Mesendoderm (in vitro differentiated cells): ENCODE results near the gene RGL3. TPM values are rescaled to one million over a fixed set of nuclear protein-coding genes. Genes with fewer than 3 reads are reported as not detected.
A peak's percentile ranks its signal among the peaks of the same experiment; 100 is the strongest.

Source experiments
- DNase-seq: peaks from one replicate; pipeline ENCODE4 v3.0.0; 2013
- H2AK5ac ChIP-seq: 2 replicates; pipeline ENCODE4 v1.6.1; 2013; ENCODE audit warnings: low read length, inconsistent platforms
- H2BK120ac ChIP-seq: 2 replicates; pipeline ENCODE4 v1.6.1; 2013; ENCODE audit warnings: low read depth, mild to moderate bottlenecking, low read length, moderate library complexity, mixed read lengths
- H2BK15ac ChIP-seq: replicated peaks from 2 replicates; pipeline ENCODE4 v1.6.1; 2013; ENCODE audit warnings: low read depth, mild to moderate bottlenecking, moderate library complexity
- H2BK5ac ChIP-seq: 2 replicates; pipeline ENCODE4 v1.6.1; 2013; ENCODE audit warnings: low read length, inconsistent platforms
- H3K18ac ChIP-seq: 2 replicates; pipeline ENCODE4 v1.6.1; 2013; ENCODE audit warnings: mild to moderate bottlenecking, low read length, mixed read lengths
- H3K23ac ChIP-seq: one replicate; pipeline ENCODE4 v1.6.1; 2013; ENCODE audit warnings: low read length
- H3K27ac ChIP-seq: 2 replicates; pipeline ENCODE4 v1.5.1; 2013; ENCODE audit warnings: low read depth, mild to moderate bottlenecking, inconsistent platforms, low read length, moderate library complexity
- H3K27me3 ChIP-seq: 2 replicates; pipeline ENCODE4 v1.6.1; 2013; ENCODE audit warnings: low read length, control low read depth, mild to moderate bottlenecking, inconsistent platforms; ENCODE audit not compliant: insufficient read depth, poor library complexity
- H3K36me3 ChIP-seq: 2 replicates; pipeline ENCODE4 v1.6.1; 2013; ENCODE audit warnings: low read length, inconsistent platforms; ENCODE audit not compliant: control insufficient read depth, insufficient read depth
- H3K4ac ChIP-seq: one replicate; pipeline ENCODE4 v1.6.1; 2013; ENCODE audit warnings: low read depth, mild to moderate bottlenecking, low read length, moderate library complexity
- H3K4me1 ChIP-seq: 2 replicates; pipeline ENCODE4 v1.6.1; 2013; ENCODE audit warnings: low read depth, low read length, inconsistent platforms; ENCODE audit not compliant: control insufficient read depth
- H3K4me2 ChIP-seq: 2 replicates; pipeline ENCODE4 v1.6.1; 2013; ENCODE audit warnings: low read length
- H3K4me3 ChIP-seq: 2 replicates; pipeline ENCODE4 v1.5.1; 2013; ENCODE audit warnings: mild to moderate bottlenecking, low read length
- H3K56ac ChIP-seq: one replicate; pipeline ENCODE4 v1.6.1; 2013; ENCODE audit warnings: low read length
- H3K79me1 ChIP-seq: 2 replicates; pipeline ENCODE4 v1.6.1; 2013; ENCODE audit warnings: low read length, inconsistent platforms
- H3K79me2 ChIP-seq: 2 replicates; pipeline ENCODE4 v1.6.1; 2013; ENCODE audit warnings: mild to moderate bottlenecking, low read length; ENCODE audit not compliant: control insufficient read depth, insufficient read depth
- H3K9ac ChIP-seq: 2 replicates; pipeline ENCODE4 v1.6.1; 2013; ENCODE audit warnings: low read length, inconsistent platforms
- H4K5ac ChIP-seq: one replicate; pipeline ENCODE4 v1.6.1; 2013; ENCODE audit warnings: low read length
- H4K8ac ChIP-seq: one replicate; pipeline ENCODE4 v1.6.1; 2013; ENCODE audit warnings: low read depth, mild to moderate bottlenecking, control low read depth, low read length, moderate library complexity
- WGBS: extraction: QIAGEN DNeasy Blood & Tissue Kit; methylation state at CpG from one replicate; pipeline ENCODE4 v1.1.7; 2013; ENCODE audit warnings: low lambda C conversion rate, missing lambda C conversion rate; ENCODE audit not compliant: insufficient coverage; ENCODE audit errors: extremely low coverage; 5-methylcytosine and 5-hydroxymethylcytosine counted together
- small RNA-seq: library from polyadenylated mRNA; stranded (forward); fragments of <200 nt; extraction: miRNeasy Mini kit (QIAGEN cat#:217004); gene quantifications from one replicate; pipeline ENCODE3, GENCODE V24; 2013; ENCODE audit not compliant: insufficient read depth

Gene RGL3

DNA sequence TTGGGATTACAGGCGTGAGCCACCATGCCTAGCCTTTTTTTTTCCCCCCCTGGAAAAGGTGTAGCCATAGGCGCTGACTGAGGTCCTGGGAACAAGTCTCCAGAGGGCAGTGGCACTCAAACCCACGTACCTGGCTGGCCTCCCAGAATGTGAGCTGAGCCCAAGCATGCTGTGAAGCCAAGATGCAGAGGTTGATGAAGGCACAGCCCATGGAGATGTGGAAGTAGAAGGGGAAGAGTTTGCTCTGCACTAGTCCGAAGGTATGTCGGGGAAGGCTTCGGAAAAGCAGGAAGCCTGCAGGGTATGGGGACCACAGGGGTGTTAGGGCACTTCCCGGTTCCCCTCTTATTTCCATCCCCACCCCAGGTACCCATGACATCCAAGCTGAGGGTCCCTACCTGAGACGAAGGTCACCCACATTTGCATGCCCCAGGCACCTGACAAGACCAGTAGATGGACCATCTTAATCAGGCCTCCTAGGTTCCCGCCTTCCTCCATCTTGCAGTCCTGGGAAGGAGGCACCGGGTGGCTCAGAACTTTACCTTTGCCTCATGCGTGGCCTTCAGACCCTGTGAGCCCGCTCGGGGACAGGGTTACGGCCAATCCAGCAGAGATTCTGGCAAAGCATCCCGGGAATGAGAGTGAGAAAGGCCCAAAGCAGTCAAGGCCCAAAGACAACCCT, 73.9 kb downstream of the RGL3 start:
- Histone ChIP-seq H3K23ac (no peak overlapping the region), H3K4ac (no peak overlapping the region), H3K36me3 (no peaks in the 10 kb centered on the region), H2BK120ac (no peak overlapping the region), H3K18ac (no peak overlapping the region), H2AK5ac (no peak overlapping the region), H4K5ac (no peak overlapping the region), H3K79me2 (no peaks in the 10 kb centered on the region), H3K27me3 (no peaks in the 10 kb centered on the region), H3K27ac (no peak overlapping the region), H3K79me1 (peaks cover 2% of the 10 kb centered on the region), H3K4me3 (no peak overlapping the region), H3K9ac (peak overlapping the region; percentile 85), H2BK5ac (no peak overlapping the region), H3K4me1 (peaks cover 6% of the 10 kb centered on the region), H4K8ac (no peak overlapping the region), H2BK15ac (no peak overlapping the region), H3K56ac (peak overlapping the region; percentile 91), H3K4me2 (peak overlapping the region; percentile 74)
- no peak for DNase-seq
- WGBS = no CpG with 5 or more reads among the region's 15 CpGs

Small RNAs within 50 kb of the gene (small RNA-seq; reads per million reads assigned to genes)
- not detected for gene RF00019
